IMR-90 (cell line): ENCODE measurements around the gene EDNRB. TPM values are rescaled to one million over a fixed set of nuclear protein-coding genes. Genes with fewer than 3 reads are reported as not detected.
A peak's percentile ranks its signal among the peaks of the same experiment; 100 is the strongest.

Experiments used
- ATAC-seq: fragments of 200-7000 bp; cut with Tn5 transposase; 2 replicates; pipeline ENCODE4 v1.9.1; 2020; ENCODE audit warnings: low read depth, mild to moderate bottlenecking, moderate library complexity
- BruUV-seq: library from RNA; stranded (reverse); fragments of 400-500 nt; replicated peaks from 2 replicates; lab custom pipeline; 2021; lab: Mats Ljungman, UMichigan
- CTCF ChIA-PET: fragments of 300-600 bp; formaldehyde crosslinking; extraction: SDS; loops from one replicate; lab custom pipeline; 2021; ENCODE audit warnings: antibody characterized with exemption; lab: Yijun Ruan, JAX
- POLR2A ChIA-PET: fragments of 300-600 bp; sonication (Branson Sonifier 250); formaldehyde crosslinking; loops from one replicate; lab custom pipeline; 2022; ENCODE audit warnings: antibody characterized with exemption; ENCODE audit not compliant: unreplicated experiment; lab: Charles Lee
- DNase-seq: peaks from one replicate; pipeline ENCODE4 v3.0.0; 2013
- H2AFZ ChIP-seq: replicated peaks from 2 replicates; pipeline ENCODE3; 2013; ENCODE audit warnings: low read length, mild to moderate bottlenecking; ENCODE audit not compliant: poor library complexity
- H2AK5ac ChIP-seq: 2 replicates; pipeline ENCODE4 v1.6.1; 2013; ENCODE audit warnings: low read depth, low read length, inconsistent platforms
- H2AK9ac ChIP-seq: replicated peaks from 2 replicates; pipeline ENCODE3; 2013; ENCODE audit warnings: mild to moderate bottlenecking, low read depth, low read length, moderate library complexity; ENCODE audit not compliant: poor library complexity
- H2BK120ac ChIP-seq: 2 replicates; pipeline ENCODE4 v1.6.1; 2013; ENCODE audit warnings: low read depth, low read length, inconsistent platforms
- H2BK15ac ChIP-seq: 3 replicates; pipeline ENCODE4 v1.6.1; 2013; ENCODE audit warnings: low read depth, low read length, inconsistent platforms
- H2BK20ac ChIP-seq: 2 replicates; pipeline ENCODE4 v1.6.1; 2013; ENCODE audit warnings: low read depth, mild to moderate bottlenecking, inconsistent platforms, low read length, moderate library complexity
- H2BK5ac ChIP-seq: 2 replicates; pipeline ENCODE4 v1.6.1; 2013; ENCODE audit warnings: mild to moderate bottlenecking, low read depth, low read length, inconsistent platforms; ENCODE audit not compliant: poor library complexity, severe bottlenecking
- H3K14ac ChIP-seq: replicated peaks from 2 replicates; pipeline ENCODE4 v1.6.1; 2013; ENCODE audit warnings: low read depth, low read length, inconsistent platforms
- H3K18ac ChIP-seq: 2 replicates; pipeline ENCODE4 v1.6.1; 2013; ENCODE audit warnings: low read depth, low read length, control low read depth
- H3K23ac ChIP-seq: 2 replicates; pipeline ENCODE4 v1.6.1; 2013; ENCODE audit warnings: low read depth, low read length, inconsistent platforms
- H3K27ac ChIP-seq: 2 replicates; pipeline ENCODE4 v1.5.1; 2013; ENCODE audit warnings: mild to moderate bottlenecking, control low read depth, low read length; ENCODE audit not compliant: insufficient read depth
- H3K27me3 ChIP-seq: 2 replicates; pipeline ENCODE4 v1.6.1; 2013; ENCODE audit warnings: low read length; ENCODE audit not compliant: control insufficient read depth, insufficient read depth
- H3K36me3 ChIP-seq: 2 replicates; pipeline ENCODE4 v1.6.1; 2013; ENCODE audit warnings: low read length, mixed read lengths; ENCODE audit not compliant: control insufficient read depth, insufficient read depth
- H3K4ac ChIP-seq: 2 replicates; pipeline ENCODE4 v1.6.1; 2013; ENCODE audit warnings: low read depth, low read length, inconsistent platforms
- H3K4me1 ChIP-seq: 2 replicates; pipeline ENCODE4 v1.6.1; 2013; ENCODE audit warnings: low read length, mixed read lengths; ENCODE audit not compliant: control insufficient read depth, insufficient read depth
- H3K4me2 ChIP-seq: 2 replicates; pipeline ENCODE4 v1.6.1; 2013; ENCODE audit warnings: low read depth, mild to moderate bottlenecking, control low read depth, low read length, moderate library complexity
- H3K4me3 ChIP-seq: 2 replicates; pipeline ENCODE4 v1.5.1; 2013; ENCODE audit warnings: low read depth, mild to moderate bottlenecking, control low read depth, low read length, moderate library complexity; ENCODE audit not compliant: insufficient read depth
- H3K56ac ChIP-seq: 2 replicates; pipeline ENCODE4 v1.6.1; 2013; ENCODE audit warnings: low read length, inconsistent platforms; ENCODE audit not compliant: insufficient read depth; ENCODE audit errors: extremely low read depth
- H3K79me1 ChIP-seq, 2 experiments: 2 replicates each; pipeline ENCODE4 v1.6.1; 2013; ENCODE audit warnings: low read length in 2 of 2, inconsistent platforms in 1 of 2, low read depth in 1 of 2
- H3K9ac ChIP-seq: 2 replicates; pipeline ENCODE4 v1.6.1; 2013; ENCODE audit warnings: low read depth, low read length, control low read depth
- H3K9me1 ChIP-seq: 2 replicates; pipeline ENCODE4 v1.6.1; 2013; ENCODE audit warnings: low read length, inconsistent platforms; ENCODE audit not compliant: insufficient read depth
- H3K9me3 ChIP-seq: 2 replicates; pipeline ENCODE4 v1.6.1; 2013; ENCODE audit warnings: low read length; ENCODE audit not compliant: control insufficient read depth, insufficient read depth
- H4K20me1 ChIP-seq: 2 replicates; pipeline ENCODE4 v1.6.1; 2013; ENCODE audit warnings: low read length, inconsistent platforms; ENCODE audit not compliant: insufficient read depth
- H4K5ac ChIP-seq: 2 replicates; pipeline ENCODE4 v1.6.1; 2013; ENCODE audit warnings: mild to moderate bottlenecking, low read depth, low read length, control low read depth
- H4K8ac ChIP-seq, 2 experiments: 2 replicates each; pipeline ENCODE4 v1.6.1; 2013; ENCODE audit warnings: low read depth in 2 of 2, low read length in 2 of 2, control low read depth in 1 of 2, inconsistent platforms in 1 of 2
- H4K91ac ChIP-seq: 2 replicates; pipeline ENCODE4 v1.6.1; 2013; ENCODE audit warnings: low read depth, low read length, inconsistent platforms; ENCODE audit not compliant: insufficient read depth
- CHD1 ChIP-seq: IDR thresholded peaks from 2 replicates; pipeline ENCODE4 v1.6.1; 2012; ENCODE audit warnings: low read depth, low read length, improper control_type of control experiment
- ELK1 ChIP-seq: fragments of 150-350 bp; IDR thresholded peaks from 2 replicates; pipeline ENCODE4 v1.6.1; 2016; ENCODE audit warnings: low read depth, mild to moderate bottlenecking, low read length, moderate library complexity, borderline replicate concordance
- FOS ChIP-seq: fragments of 150-350 bp; IDR thresholded peaks from 2 replicates; pipeline ENCODE4 v1.6.1; 2016; ENCODE audit warnings: low read depth, low read length
- MAFK ChIP-seq: IDR thresholded peaks from 2 replicates; pipeline ENCODE4 v1.6.1; 2012; ENCODE audit warnings: low read depth, low read length, improper control_type of control experiment
- MAZ ChIP-seq: IDR thresholded peaks from 2 replicates; pipeline ENCODE4 v1.6.1; 2012; ENCODE audit warnings: low read depth, mild to moderate bottlenecking, low read length, improper control_type of control experiment, moderate library complexity, borderline replicate concordance
- MXI1 ChIP-seq: IDR thresholded peaks from 2 replicates; pipeline ENCODE4 v1.6.1; 2012; ENCODE audit warnings: low read depth, mild to moderate bottlenecking, low read length, moderate library complexity, borderline replicate concordance
- NFE2L2 ChIP-seq: fragments of 150-350 bp; IDR thresholded peaks from 2 replicates; pipeline ENCODE4 v1.6.1; 2016; ENCODE audit warnings: low read depth, mild to moderate bottlenecking, low read length
- POLR2A ChIP-seq: IDR thresholded peaks from 2 replicates; pipeline ENCODE4 v1.6.1; 2012; ENCODE audit warnings: mild to moderate bottlenecking, low read depth, low read length
- RAD21 ChIP-seq: IDR thresholded peaks from 2 replicates; pipeline ENCODE4 v1.6.1; 2012; ENCODE audit warnings: low read length, improper control_type of control experiment
- RCOR1 ChIP-seq: IDR thresholded peaks from 2 replicates; pipeline ENCODE4 v1.6.1; 2012; ENCODE audit warnings: mild to moderate bottlenecking, low read length, improper control_type of control experiment; ENCODE audit not compliant: insufficient replicate concordance
- RFX5 ChIP-seq: IDR thresholded peaks from 2 replicates; pipeline ENCODE4 v1.8.0; 2012; ENCODE audit warnings: low read depth, mild to moderate bottlenecking, low read length, moderate library complexity
- SMC3 ChIP-seq: fragments of 150-350 bp; IDR thresholded peaks from 2 replicates; pipeline ENCODE4 v1.6.1; 2016; ENCODE audit warnings: low read depth, mild to moderate bottlenecking, antibody characterized with exemption, low read length, moderate library complexity
- WGBS, 2 experiments: methylation state at CpG; one replicate each; pipeline versions ENCODE4 v1.1.5 to v1.1.7; 2013; ENCODE audit warnings: missing lambda C conversion rate in 2 of 2; ENCODE audit not compliant: insufficient read length in 1 of 2; ENCODE audit errors: extremely low coverage in 2 of 2; 5-methylcytosine and 5-hydroxymethylcytosine counted together
- dilution Hi-C: fragments of 300-500 bp; cut with HindIII; formaldehyde crosslinking; loops from one replicate; pipeline ENCODE4 v1.14.3; 2018; ENCODE audit warnings: low sequenced_read_pairs; ENCODE audit not compliant: unreplicated experiment
- in situ Hi-C: fragments of 300-500 bp; cut with MboI; formaldehyde crosslinking; loops from 3 replicates; pipeline ENCODE4 v1.14.3; 2019; ENCODE audit warnings: low sequenced_read_pairs, inconsistent platforms, mixed read lengths
- intact Hi-C: fragments of 100-400 bp; cut with micrococcal nuclease; formaldehyde crosslinking; loops from 2 replicates; pipeline ENCODE4 v1.10.0; 2022
- polyA plus RNA-seq, 3 experiments: library from polyadenylated mRNA; depleted of rRNA; stranded (reverse); fragments of >200 nt; gene quantifications; 2 replicates each; pipeline ENCODE4 v1.2.3, GENCODE V29; 2012; ENCODE audit warnings: low replicate concordance in 1 of 3
- total RNA-seq: library from RNA; depleted of rRNA; stranded (reverse); fragments of >200 nt; gene quantifications from 2 replicates; pipeline ENCODE4 v1.2.3, GENCODE V29; 2012
- TF ChIP-seq, protein P1 (sequence below): conservative IDR thresholded peaks from 2 replicates; pipeline ENCODE4 v1.5.1; 2012; ENCODE audit warnings: mild to moderate bottlenecking, low read depth, low read length, improper control_type of control experiment
- TF ChIP-seq, protein P2 (sequence below): fragments of 150-350 bp; IDR thresholded peaks from 2 replicates; pipeline ENCODE4 v1.6.1; 2017; ENCODE audit warnings: mild to moderate bottlenecking, antibody characterized with exemption, low read length, low read depth

EDNRB gene
- total and polyA plus RNA-seq, 2 of the 4 experiments (the other 2 are of a cell fraction) = under 0.01 to 0.09 TPM

GRCh38 chr13:77915686-77916085, 2.9 kb downstream of the EDNRB start:
- in situ Hi-C loops = no loop called here
- Histone ChIP-seq H3K9ac (no peak overlapping the region), H3K4me3 (peak overlapping the region; percentile 20), H2BK20ac (no peak overlapping the region), H4K5ac (no peak overlapping the region), H3K36me3 (no peaks in the 10 kb centered on the region; the same call in 1 of the 2 replicates), H3K4me2 (peak overlapping the region; percentile 57; the same call in 1 of the 2 replicates), H3K4ac (no peak overlapping the region), H3K23ac (no peak overlapping the region), H2BK120ac (no peak overlapping the region), H3K18ac (0 out of 2 replicates have a peak overlapping the region, but pooled peaks have one; percentile 29), H4K8ac (no peak overlapping the region), H2BK5ac (no peak overlapping the region), H3K56ac (no peak overlapping the region), H2AFZ (no peak overlapping the region), H3K9me1 (0 out of 2 replicates have a peak, but pooled peaks cover 3% of the 10 kb centered on the region), H3K9me3 (no peaks in the 10 kb centered on the region), H3K79me1 (no peaks in the 10 kb centered on the region; a peak in 1 of 4 replicates), H2AK9ac (no peak overlapping the region), H3K27me3 (no peaks in the 10 kb centered on the region), H2AK5ac (no peak overlapping the region), H3K27ac (no peak overlapping the region), H3K4me1 (no peaks in the 10 kb centered on the region; the same call in 1 of the 2 replicates), H4K20me1 (no peaks in the 10 kb centered on the region), H2BK15ac (no peak overlapping the region), H4K91ac (no peak overlapping the region), H3K14ac (no peak overlapping the region)
- POLR2A ChIA-PET = no interaction called here
- dilution Hi-C loops = no loop called here
- no peak for TF ChIP-seq SMC3
- TF ChIP-seq POLR2A = no peak
- no peak for TF ChIP-seq MXI1
- no peak for TF ChIP-seq ELK1
- no peak for TF ChIP-seq MAZ
- no peak for TF ChIP-seq NFE2L2
- no peak for TF ChIP-seq RAD21
- TF ChIP-seq RCOR1 = no peak
- TF ChIP-seq FOS = no peak
- TF ChIP-seq, protein P1, sequence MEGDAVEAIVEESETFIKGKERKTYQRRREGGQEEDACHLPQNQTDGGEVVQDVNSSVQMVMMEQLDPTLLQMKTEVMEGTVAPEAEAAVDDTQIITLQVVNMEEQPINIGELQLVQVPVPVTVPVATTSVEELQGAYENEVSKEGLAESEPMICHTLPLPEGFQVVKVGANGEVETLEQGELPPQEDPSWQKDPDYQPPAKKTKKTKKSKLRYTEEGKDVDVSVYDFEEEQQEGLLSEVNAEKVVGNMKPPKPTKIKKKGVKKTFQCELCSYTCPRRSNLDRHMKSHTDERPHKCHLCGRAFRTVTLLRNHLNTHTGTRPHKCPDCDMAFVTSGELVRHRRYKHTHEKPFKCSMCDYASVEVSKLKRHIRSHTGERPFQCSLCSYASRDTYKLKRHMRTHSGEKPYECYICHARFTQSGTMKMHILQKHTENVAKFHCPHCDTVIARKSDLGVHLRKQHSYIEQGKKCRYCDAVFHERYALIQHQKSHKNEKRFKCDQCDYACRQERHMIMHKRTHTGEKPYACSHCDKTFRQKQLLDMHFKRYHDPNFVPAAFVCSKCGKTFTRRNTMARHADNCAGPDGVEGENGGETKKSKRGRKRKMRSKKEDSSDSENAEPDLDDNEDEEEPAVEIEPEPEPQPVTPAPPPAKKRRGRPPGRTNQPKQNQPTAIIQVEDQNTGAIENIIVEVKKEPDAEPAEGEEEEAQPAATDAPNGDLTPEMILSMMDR = no peak
- TF ChIP-seq, protein P2, sequence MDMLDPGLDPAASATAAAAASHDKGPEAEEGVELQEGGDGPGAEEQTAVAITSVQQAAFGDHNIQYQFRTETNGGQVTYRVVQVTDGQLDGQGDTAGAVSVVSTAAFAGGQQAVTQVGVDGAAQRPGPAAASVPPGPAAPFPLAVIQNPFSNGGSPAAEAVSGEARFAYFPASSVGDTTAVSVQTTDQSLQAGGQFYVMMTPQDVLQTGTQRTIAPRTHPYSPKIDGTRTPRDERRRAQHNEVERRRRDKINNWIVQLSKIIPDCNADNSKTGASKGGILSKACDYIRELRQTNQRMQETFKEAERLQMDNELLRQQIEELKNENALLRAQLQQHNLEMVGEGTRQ = no peak
- TF ChIP-seq RFX5 = no peak
- TF ChIP-seq CHD1 = no peak
- no peak for TF ChIP-seq MAFK
- WGBS, 2 experiments = no CpG with 5 or more reads among the region's 1 CpG
- DNase-seq (no peak), ATAC-seq (no peak)
- intact Hi-C loops = loop anchor here (5.0 kb wide), 2 partner anchors 53 to 128 kb away; no protein-coding TSS in a partner anchor
- no TSS peak for BruUV-seq
- CTCF ChIA-PET = no interaction called here
